Uterus (tissue), 2 donors: ENCODE data around the gene SLC38A11.
"Not testable (repeated sequence)": the region's sequence is repeated elsewhere in the genome, so short reads cannot be mapped to it uniquely, and the experiment has no call there.

Source experiments
- POLR2A ChIP-seq, 2 donors: fragments of 450-650 bp; IDR thresholded peaks; one replicate each; pipeline ENCODE4 v1.6.1; 2016; ENCODE audit warnings: antibody characterized with exemption in 2 of 2, mild to moderate bottlenecking in 1 of 2, moderate library complexity in 1 of 2
- TF ChIP-seq, protein P1 (sequence below), 4 experiments: fragments of 200-600 bp in 2 of 4; fragments of 450-650 bp in 2 of 4; sonication (generic) in 2 of 4; IDR thresholded peaks; one replicate each; pipeline ENCODE4 v1.5.1; 2016 to 2019; ENCODE audit warnings: antibody characterized with exemption in 4 of 4, mild to moderate bottlenecking in 2 of 4, moderate library complexity in 1 of 4

GRCh38 chr2:164859906-164860693, 95.2 kb downstream of the SLC38A11 start:
- not testable (repeated sequence) for TF ChIP-seq POLR2A (IDR thresholded peaks at IDR 0.05)
- TF ChIP-seq, protein P1, sequence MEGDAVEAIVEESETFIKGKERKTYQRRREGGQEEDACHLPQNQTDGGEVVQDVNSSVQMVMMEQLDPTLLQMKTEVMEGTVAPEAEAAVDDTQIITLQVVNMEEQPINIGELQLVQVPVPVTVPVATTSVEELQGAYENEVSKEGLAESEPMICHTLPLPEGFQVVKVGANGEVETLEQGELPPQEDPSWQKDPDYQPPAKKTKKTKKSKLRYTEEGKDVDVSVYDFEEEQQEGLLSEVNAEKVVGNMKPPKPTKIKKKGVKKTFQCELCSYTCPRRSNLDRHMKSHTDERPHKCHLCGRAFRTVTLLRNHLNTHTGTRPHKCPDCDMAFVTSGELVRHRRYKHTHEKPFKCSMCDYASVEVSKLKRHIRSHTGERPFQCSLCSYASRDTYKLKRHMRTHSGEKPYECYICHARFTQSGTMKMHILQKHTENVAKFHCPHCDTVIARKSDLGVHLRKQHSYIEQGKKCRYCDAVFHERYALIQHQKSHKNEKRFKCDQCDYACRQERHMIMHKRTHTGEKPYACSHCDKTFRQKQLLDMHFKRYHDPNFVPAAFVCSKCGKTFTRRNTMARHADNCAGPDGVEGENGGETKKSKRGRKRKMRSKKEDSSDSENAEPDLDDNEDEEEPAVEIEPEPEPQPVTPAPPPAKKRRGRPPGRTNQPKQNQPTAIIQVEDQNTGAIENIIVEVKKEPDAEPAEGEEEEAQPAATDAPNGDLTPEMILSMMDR (IDR thresholded peaks at IDR 0.05), result not testable (repeated sequence)
